ENCODE measurements around the gene TOR1A.

- TF ChIP-seq EZH2 (IDR thresholded peaks at IDR 0.05): no peak
- TF ChIP-seq POLR2AphosphoS5 (IDR thresholded peaks at IDR 0.05; ENCODE audit: borderline replicate concordance, low read depth, low read length): no peak
- TF ChIP-seq FOXP2 (optimal IDR thresholded peaks at IDR 0.05; ENCODE audit: control extremely low read depth, extremely low read length, insufficient read depth): no peak
Measured at GRCh38 chr9:129853614-129854013, 29.7 kb upstream of the TOR1A start.

All from SK-N-MC (cell line).